ENCODE measurements around the gene CTNNBL1.

- TF ChIP-seq CTCF (IDR thresholded peaks at IDR 0.05) = no peak
- TF ChIP-seq FOXP1 (CRISPR knock-in tag; IDR thresholded peaks at IDR 0.05; ENCODE audit: borderline replicate concordance) = no peak
- no peak for TF ChIP-seq USF2 (CRISPR knock-in tag; IDR thresholded peaks at IDR 0.05)
- TF ChIP-seq E2F1 (CRISPR knock-in tag; IDR thresholded peaks at IDR 0.05) = no peak
Measured at GRCh38 chr20:37848706-37849105, 154.9 kb downstream of the CTNNBL1 start.
